ENCODE results near the gene IMPG1. TPM values are rescaled to one million over a fixed set of nuclear protein-coding genes. Genes with fewer than 3 reads are reported as not detected.

The IMPG1 gene
- polyA plus RNA-seq, 1 experiment: not detected

DNA sequence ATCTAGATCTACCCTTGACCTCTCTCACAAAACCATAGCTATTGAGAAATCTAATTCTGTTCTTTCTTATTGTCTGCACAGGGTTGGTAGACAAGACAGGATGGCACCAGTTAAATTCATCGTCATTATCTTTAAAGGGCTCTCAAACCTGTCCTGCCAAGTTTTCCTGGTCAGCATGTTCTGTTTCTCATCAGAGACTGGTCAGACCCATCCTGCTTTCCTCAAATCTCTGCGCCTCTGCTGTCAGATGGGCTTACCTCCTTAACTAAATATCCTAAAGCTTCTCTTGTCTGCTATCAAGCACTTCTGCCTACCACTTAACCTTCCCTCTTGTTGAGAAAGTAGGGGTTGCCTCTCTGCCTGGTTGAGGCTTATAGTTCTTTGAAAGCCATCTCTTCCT is 198.2 kb downstream of the IMPG1 start:
- Histone ChIP-seq H3K9me3 (ENCODE audit: control insufficient read depth, insufficient read depth, low read length) (no peaks in the 10 kb centered on the region), H3K27me3 (ENCODE audit: control insufficient read depth, insufficient read depth, low read length) (no peaks in the 10 kb centered on the region), H3K4me3 (ENCODE audit: low read depth, low read length) (no peak overlapping the region), H3K27ac (ENCODE audit: low read depth, low read length) (no peak overlapping the region)
- no peak for TF ChIP-seq CTCF (IDR thresholded peaks at IDR 0.05; ENCODE audit: low read depth, low read length)
- DNase-seq (ENCODE audit: low read depth, low spot score): no peak
- CTCF ChIA-PET: interaction anchor here (0.8 to 7.7 kb wide), 2 partner anchors 18 to 19 kb away, joined by 3 to 87 read pairs; no protein-coding TSS in a partner anchor
- POLR2A ChIA-PET: no interaction called here

Small RNA genes lying within 50 kb of the gene (small RNA-seq; reads per million reads assigned to genes)
- gene RF00019 (ENCODE audit: insufficient read length, low read depth) (not detected), gene RNU6-248P (ENCODE audit: insufficient read length, low read depth) (not detected)
